H7 (cell line): ENCODE results near the gene DCLK1. TPM values are rescaled to one million over a fixed set of nuclear protein-coding genes. Genes with fewer than 3 reads are reported as not detected.
A peak's percentile ranks its signal among the peaks of the same experiment; 100 is the strongest.

Experiments
- DNase-seq: peaks from one replicate; pipeline ENCODE4 v3.0.0; 2012
- H3K27me3 ChIP-seq: 2 replicates; pipeline ENCODE4 v1.6.0; 2011; ENCODE audit warnings: mild to moderate bottlenecking, low read length; ENCODE audit not compliant: control insufficient read depth, insufficient read depth
- H3K36me3 ChIP-seq: replicated peaks from 2 replicates; pipeline ENCODE4 v1.5.1; 2011; ENCODE audit warnings: low read length; ENCODE audit not compliant: control insufficient read depth, insufficient read depth
- H3K4me3 ChIP-seq: 2 replicates; pipeline ENCODE4 v1.5.1; 2011; ENCODE audit warnings: low read depth, mild to moderate bottlenecking, control low read depth, low read length, moderate library complexity; ENCODE audit not compliant: insufficient read depth
- total RNA-seq: library from RNA; depleted of rRNA; stranded (reverse); fragments of >200 nt; shearing (Covaris generic); gene quantifications from 2 replicates; pipeline ENCODE4 v1.2.3, GENCODE V29; 2014

The DCLK1 gene
- total RNA-seq, 1 experiment from 2014 or later: 10.4 TPM

- Histone ChIP-seq H3K36me3 (no peaks in the 10 kb centered on the region), H3K4me3 (no peak overlapping the region), H3K27me3 (no peaks in the 10 kb centered on the region)
- no peak for DNase-seq
Observed at GRCh38 chr13:35768073-35768472, 363.1 kb downstream of the DCLK1 start.

- H3K27me3 ChIP-seq: no peaks in the 10 kb centered on the region
- H3K36me3 ChIP-seq: no peaks in the 10 kb centered on the region
- no peak overlapping the region for H3K4me3 ChIP-seq
- DNase-seq: no peak
Observed at GRCh38 chr13:35767256-35767976, 363.8 kb downstream of the DCLK1 start.

GRCh38 chr13:35766663-35767062 is 364.5 kb downstream of the DCLK1 start:
- no peak for DNase-seq
- no peaks in the 10 kb centered on the region for H3K27me3 ChIP-seq
- H3K4me3 ChIP-seq: no peak overlapping the region
- no peaks in the 10 kb centered on the region for H3K36me3 ChIP-seq

GRCh38 chr13:35765941-35766340 is 365.2 kb downstream of the DCLK1 start:
- no peak for DNase-seq
- H3K27me3 ChIP-seq: no peaks in the 10 kb centered on the region
- no peak overlapping the region for H3K4me3 ChIP-seq
- no peaks in the 10 kb centered on the region for H3K36me3 ChIP-seq

GRCh38 chr13:35765366-35765765 is 365.8 kb downstream of the DCLK1 start:
- Histone ChIP-seq H3K27me3 (no peaks in the 10 kb centered on the region), H3K36me3 (no peaks in the 10 kb centered on the region), H3K4me3 (no peak overlapping the region)
- peak; percentile 16 for DNase-seq

GRCh38 chr13:35764326-35765015 is 366.7 kb downstream of the DCLK1 start:
- no peak for DNase-seq
- Histone ChIP-seq H3K36me3 (no peaks in the 10 kb centered on the region), H3K4me3 (no peak overlapping the region), H3K27me3 (no peaks in the 10 kb centered on the region)

GRCh38 chr13:35763782-35764123 is 367.4 kb downstream of the DCLK1 start:
- H3K27me3 ChIP-seq: no peaks in the 10 kb centered on the region
- no peak overlapping the region for H3K4me3 ChIP-seq
- no peak for DNase-seq
- no peaks in the 10 kb centered on the region for H3K36me3 ChIP-seq

GRCh38 chr13:35763060-35763781 is 368.0 kb downstream of the DCLK1 start:
- Histone ChIP-seq H3K27me3 (no peaks in the 10 kb centered on the region), H3K4me3 (no peak overlapping the region), H3K36me3 (no peaks in the 10 kb centered on the region)
- no peak for DNase-seq

- H3K36me3 ChIP-seq: no peaks in the 10 kb centered on the region
- no peak overlapping the region for H3K4me3 ChIP-seq
- no peak for DNase-seq
- no peaks in the 10 kb centered on the region for H3K27me3 ChIP-seq
Observed at GRCh38 chr13:35761440-35762252, 369.5 kb downstream of the DCLK1 start.

- H3K27me3 ChIP-seq: no peaks in the 10 kb centered on the region
- no peak overlapping the region for H3K4me3 ChIP-seq
- no peaks in the 10 kb centered on the region for H3K36me3 ChIP-seq
- no peak for DNase-seq
Observed at GRCh38 chr13:35760735-35761281, 370.4 kb downstream of the DCLK1 start.

- no peak for DNase-seq
- Histone ChIP-seq H3K27me3 (no peaks in the 10 kb centered on the region), H3K4me3 (no peak overlapping the region), H3K36me3 (no peaks in the 10 kb centered on the region)
Observed at GRCh38 chr13:35747594-35747993, 383.6 kb downstream of the DCLK1 start.

- DNase-seq: no peak
- Histone ChIP-seq H3K27me3 (no peaks in the 10 kb centered on the region), H3K4me3 (no peak overlapping the region), H3K36me3 (no peaks in the 10 kb centered on the region)
Observed at GRCh38 chr13:35744566-35745178, 386.5 kb downstream of the DCLK1 start.

GRCh38 chr13:35744144-35744543 is 387.0 kb downstream of the DCLK1 start:
- Histone ChIP-seq H3K36me3 (no peaks in the 10 kb centered on the region), H3K4me3 (no peak overlapping the region), H3K27me3 (no peaks in the 10 kb centered on the region)
- DNase-seq: no peak

- Histone ChIP-seq H3K4me3 (no peak overlapping the region), H3K27me3 (no peaks in the 10 kb centered on the region), H3K36me3 (no peaks in the 10 kb centered on the region)
- no peak for DNase-seq
Observed at GRCh38 chr13:35743165-35743564, 388.0 kb downstream of the DCLK1 start.
